NCI-H510A treated with DMSO at 0.1 percent for 48 hours (cell line): Measurements from ENCODE around the gene C2orf92.

Source experiments
- DNase-seq: peaks from one replicate; lab custom pipeline; 2025; lab: John Stamatoyannopoulos, UW

Gene C2orf92

GRCh38 chr2:97745474-97746174, 76.1 kb downstream of the C2orf92 start:
- DNase-seq: no peak

- no peak for DNase-seq
Measured at GRCh38 chr2:97747285-97747684, 77.8 kb downstream of the C2orf92 start.

DNA sequence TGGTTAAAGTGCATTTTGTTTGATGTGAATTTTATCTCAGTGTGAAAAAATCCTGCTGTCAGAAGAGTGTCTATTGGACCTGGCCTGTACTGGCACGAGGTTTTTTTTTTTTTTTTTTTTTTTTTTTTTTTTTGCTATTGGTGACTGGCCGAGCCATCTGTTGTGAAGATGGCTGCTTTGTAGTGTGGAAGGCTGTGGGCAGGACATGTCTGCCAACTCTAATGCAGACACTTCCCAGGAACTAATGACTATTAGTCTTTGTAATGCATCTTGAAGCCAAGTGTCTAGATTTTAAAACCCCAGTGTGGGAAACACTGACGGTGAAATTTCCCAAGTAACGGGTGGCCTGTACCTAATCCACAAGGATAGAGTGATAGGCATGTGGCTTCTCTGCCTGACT, 78.2 kb downstream of the C2orf92 start:
- DNase-seq: no peak

- DNase-seq: no peak
Measured at GRCh38 chr2:97749581-97749980, 80.1 kb downstream of the C2orf92 start.

DNA sequence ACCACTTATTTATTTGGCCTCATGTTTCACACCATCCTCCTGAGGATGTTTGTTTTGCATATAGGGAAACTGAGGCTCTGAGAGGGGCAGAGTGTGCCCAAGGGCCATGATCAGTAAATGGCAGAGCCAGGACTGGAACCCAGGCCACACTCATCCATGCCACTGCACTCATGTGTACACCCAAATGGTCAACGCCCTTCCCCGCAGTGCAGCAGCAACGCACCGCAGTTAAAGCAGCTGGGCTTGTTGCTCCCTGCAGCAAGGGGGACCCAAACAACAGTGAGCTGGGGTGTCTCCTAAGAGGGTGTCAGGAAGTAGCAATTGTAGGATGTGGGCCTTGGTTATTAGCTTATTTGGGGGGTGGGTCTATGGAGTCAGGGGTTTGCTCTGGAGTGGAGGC, 80.5 kb downstream of the C2orf92 start:
- DNase-seq: no peak

- peak; percentile 43 for DNase-seq
Measured at GRCh38 chr2:97751752-97752151, 82.2 kb downstream of the C2orf92 start.
